GM20000 (cell line): ENCODE measurements around the gene TMEM88.
A peak's percentile ranks its signal among the peaks of the same experiment; 100 is the strongest.

ENCODE experiments used
- DNase-seq: peaks from one replicate; pipeline ENCODE4 v3.0.0; 2012; ENCODE audit warnings: low spot score
- TF ChIP-seq, protein P1 (sequence below): IDR thresholded peaks from 2 replicates; pipeline ENCODE4 v1.5.1; 2012; ENCODE audit warnings: mild to moderate bottlenecking, control low read depth; ENCODE audit errors: extremely low read depth, missing control alignments

The TMEM88 gene

DNA sequence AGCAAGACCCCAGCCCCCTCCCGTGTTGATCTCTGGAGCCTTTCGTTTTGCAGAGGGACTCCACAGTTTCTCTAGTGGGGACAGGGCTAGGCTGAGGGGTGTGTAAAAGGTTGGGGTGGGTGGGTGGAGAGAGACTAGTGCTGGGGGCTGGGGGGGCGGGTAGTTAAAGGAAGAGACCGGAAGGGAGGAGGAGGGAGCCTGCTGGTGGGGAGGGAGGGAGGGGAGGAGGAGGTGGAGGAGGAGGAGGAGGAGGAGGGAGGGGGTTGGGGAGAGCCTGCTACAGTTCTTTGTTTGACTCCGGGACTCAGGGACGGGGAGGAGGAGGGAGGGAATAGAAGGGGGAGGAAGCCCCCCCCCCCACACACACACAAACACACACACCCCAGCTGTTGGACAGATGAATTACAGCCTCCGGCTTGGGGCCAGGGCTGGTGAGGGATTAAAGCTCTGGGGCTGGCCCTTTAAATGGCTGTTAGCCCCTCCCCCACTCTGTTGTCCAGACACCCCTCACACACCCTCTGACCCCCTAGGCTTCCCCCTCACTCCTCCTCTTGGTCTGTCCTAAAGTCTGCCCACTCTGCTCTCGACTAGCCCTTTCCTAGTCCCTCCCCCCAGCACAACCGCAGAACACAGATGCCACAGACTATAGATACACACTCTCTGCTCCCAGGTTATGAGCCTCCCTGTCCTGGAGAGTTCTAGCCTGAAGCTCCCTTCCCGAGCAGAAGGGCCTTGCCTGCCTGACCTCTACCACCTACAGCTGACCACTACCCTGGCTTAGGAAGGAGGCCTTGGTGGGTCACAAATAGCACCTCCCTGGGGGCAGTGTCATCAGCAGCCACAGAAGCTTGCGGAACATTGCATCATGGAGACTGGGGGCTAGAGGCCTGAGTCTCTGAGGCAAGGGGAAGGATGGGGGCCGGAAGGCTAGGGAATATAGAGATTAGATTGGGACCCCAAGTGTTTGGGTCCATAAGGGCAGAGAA, 16.5 kb upstream of the TMEM88 start:
- TF ChIP-seq, protein P1, sequence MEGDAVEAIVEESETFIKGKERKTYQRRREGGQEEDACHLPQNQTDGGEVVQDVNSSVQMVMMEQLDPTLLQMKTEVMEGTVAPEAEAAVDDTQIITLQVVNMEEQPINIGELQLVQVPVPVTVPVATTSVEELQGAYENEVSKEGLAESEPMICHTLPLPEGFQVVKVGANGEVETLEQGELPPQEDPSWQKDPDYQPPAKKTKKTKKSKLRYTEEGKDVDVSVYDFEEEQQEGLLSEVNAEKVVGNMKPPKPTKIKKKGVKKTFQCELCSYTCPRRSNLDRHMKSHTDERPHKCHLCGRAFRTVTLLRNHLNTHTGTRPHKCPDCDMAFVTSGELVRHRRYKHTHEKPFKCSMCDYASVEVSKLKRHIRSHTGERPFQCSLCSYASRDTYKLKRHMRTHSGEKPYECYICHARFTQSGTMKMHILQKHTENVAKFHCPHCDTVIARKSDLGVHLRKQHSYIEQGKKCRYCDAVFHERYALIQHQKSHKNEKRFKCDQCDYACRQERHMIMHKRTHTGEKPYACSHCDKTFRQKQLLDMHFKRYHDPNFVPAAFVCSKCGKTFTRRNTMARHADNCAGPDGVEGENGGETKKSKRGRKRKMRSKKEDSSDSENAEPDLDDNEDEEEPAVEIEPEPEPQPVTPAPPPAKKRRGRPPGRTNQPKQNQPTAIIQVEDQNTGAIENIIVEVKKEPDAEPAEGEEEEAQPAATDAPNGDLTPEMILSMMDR, result no peak
- DNase-seq, result no peak

DNA sequence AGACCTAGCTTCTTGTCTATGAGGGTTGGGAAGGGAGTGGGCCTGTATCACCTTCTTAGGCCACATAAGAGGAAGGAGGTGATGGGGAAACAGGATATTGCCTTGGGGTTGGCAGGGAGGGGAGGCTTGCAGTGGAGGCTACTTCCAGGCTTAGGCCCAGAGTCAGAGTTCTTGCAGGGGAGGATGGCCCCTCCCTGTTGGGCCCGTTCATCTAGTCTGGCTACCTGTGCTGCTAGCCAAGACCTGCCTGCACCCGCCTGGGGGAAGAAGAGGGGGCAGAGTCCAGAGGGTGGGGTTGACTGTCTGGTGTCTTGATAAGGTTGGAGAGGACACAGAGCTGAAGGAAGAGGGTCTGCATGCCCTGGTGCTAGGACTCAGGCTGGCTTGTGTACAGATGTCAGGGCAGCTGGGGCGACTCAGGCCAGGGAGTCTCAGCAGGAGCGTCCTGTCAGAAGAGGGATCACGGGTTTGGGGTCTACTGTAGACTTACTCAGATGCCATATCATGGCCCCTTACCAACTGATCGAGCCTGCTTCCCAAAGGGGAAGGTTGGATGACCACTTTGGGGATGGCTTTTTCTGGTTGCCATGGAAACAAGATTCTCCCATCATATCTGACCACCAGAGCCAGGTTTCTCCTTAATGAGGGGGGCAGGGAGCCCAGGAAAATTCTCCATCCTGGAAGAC, 15.5 kb upstream of the TMEM88 start:
- TF ChIP-seq, protein P1, result no peak
- no peak for DNase-seq

DNA sequence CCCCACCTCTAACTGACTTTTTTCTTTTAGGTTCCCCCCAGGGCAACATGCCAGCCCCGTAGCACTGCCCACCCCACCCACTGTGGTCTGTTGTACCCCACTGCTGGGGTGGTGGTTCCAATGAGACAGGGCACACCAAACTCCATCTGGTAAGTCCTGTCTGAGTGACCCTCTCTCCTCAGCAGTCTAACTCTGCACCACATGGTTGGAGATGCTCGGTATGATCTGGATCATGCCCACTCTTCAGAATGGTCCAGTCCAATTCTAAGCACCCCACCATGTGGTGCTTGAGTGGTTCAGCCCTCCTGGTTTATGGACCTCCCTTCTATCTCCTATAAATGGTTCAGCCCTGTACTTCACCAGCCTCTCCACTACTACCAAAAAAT, 15.0 kb upstream of the TMEM88 start:
- TF ChIP-seq, protein P1, result no peak
- no peak for DNase-seq

DNA sequence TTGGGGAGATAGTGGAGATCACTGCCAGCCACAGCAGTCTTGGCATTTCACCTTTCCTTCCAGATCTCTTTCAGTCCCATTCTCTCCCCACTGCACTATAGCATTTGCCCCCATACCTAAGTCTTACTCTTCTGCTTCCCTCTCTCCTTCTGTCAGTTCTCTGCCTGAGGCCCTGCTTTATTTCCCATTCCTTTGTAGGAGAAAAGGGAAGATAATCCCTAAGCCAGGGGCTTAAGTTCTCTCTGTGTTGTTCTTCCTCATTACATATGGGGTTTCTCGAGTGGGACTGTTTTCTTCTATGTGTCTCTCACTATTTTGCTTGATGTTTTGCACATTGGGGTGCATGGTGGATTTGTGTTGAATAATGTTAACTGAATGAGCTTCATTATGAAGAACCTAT, 14.4 kb upstream of the TMEM88 start:
- DNase-seq, result no peak
- TF ChIP-seq, protein P1, result no peak

DNA sequence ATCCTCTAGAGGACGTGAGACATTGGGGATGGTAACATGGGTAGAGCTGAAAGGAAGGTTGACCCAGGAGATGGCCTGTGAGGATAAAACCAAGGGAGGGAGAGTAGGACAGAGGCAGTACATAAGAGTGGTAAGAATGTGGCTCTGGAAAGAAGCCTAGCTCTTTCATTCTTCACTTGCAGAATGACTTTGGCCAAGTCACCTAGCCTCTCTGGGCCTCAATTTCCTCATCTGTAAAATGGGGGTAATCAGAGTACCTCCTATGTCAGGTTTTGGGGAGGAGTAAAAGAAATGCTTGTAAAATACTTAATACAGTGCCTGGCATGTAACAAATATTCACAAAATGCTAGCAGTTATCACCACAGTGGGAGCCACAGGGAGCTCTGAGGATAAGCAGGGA, 14.0 kb upstream of the TMEM88 start:
- no peak for DNase-seq
- TF ChIP-seq, protein P1, result no peak

DNA sequence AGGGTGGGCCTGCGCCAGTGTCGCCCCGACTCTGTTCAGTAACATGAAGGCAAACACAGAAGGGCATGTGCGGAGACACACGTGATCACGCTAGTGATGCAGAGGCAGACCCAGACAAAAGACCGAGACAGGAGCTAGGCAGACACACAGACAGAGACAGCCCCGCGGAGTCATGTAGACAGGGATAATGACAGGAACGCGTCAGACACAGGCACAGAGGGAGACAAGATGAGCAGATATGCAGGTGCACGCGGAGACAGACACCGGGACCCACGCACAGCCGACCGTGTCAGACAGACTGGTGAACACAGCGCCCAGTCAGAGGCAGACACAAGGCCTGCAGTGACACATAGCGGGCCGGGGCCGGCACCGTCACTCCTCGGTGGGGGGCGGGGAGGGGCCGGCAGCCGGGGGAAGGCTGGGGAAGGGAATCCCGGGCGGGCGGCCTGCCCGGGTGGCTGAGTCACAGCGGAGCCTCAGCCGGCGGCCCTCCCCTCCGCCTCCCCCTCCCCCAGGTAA, 13.4 kb upstream of the TMEM88 start:
- peak; percentile 58 for DNase-seq
- TF ChIP-seq, protein P1, result peak; percentile 14

DNA sequence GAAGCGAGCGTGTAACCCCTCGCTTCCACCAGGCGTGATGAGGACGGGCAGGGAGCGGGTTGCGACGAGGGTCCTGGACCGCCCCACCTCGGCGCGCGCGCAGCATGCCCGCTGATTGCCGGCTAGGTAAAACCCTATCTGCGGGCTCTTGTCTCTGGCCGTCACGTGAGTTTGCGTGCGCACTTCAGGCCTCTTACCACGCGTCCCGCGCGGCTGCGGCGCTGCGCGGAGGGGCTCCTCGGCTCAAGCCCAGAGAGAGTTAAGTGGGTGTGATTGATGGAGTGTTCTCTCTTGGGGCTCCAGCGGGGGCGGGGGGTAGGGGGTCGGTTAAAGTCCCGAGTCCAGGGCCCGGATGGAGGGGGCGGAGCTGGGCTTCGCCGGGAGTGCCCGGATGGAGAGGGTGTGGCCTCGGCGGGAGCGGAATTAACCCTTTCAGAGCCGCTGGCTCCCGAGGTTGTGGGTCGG, 12.9 kb upstream of the TMEM88 start:
- TF ChIP-seq, protein P1, result no peak

More for the DNA sequence above, 12.9 kb upstream of the TMEM88 start:
- peak; percentile 82 for DNase-seq
